Large intestine (tissue), 3 donors: ENCODE data around the gene DCST1. TPM values are rescaled to one million over a fixed set of nuclear protein-coding genes. Genes with fewer than 3 reads are reported as not detected.

Experiments used
- DNase-seq, 2 donors: peaks; one replicate each; pipeline versions ENCODE4 v3.0.0 to v3.0.0-alpha.2; 2013
- H3K27ac ChIP-seq: one replicate; pipeline ENCODE4 v1.5.1; 2013; ENCODE audit warnings: low read length
- H3K27me3 ChIP-seq: 2 replicates; pipeline ENCODE4 v1.6.1; 2013; ENCODE audit warnings: low read length; ENCODE audit not compliant: control insufficient read depth, insufficient read depth
- H3K36me3 ChIP-seq: 2 replicates; pipeline ENCODE4 v1.6.1; 2013; ENCODE audit warnings: low read length; ENCODE audit not compliant: control insufficient read depth, insufficient read depth
- H3K4me1 ChIP-seq: one replicate; pipeline ENCODE4 v1.6.1; 2013; ENCODE audit warnings: low read length; ENCODE audit not compliant: control insufficient read depth, insufficient read depth
- H3K4me3 ChIP-seq: one replicate; pipeline ENCODE4 v1.5.1; 2013; ENCODE audit warnings: low read length
- H3K9me3 ChIP-seq: one replicate; pipeline ENCODE4 v1.6.1; 2013; ENCODE audit warnings: mild to moderate bottlenecking, low read depth, low read length, moderate library complexity; ENCODE audit not compliant: control insufficient read depth
- WGBS: methylation state at CpG from one replicate; pipeline ENCODE4 v1.1.5; 2013; ENCODE audit warnings: low lambda C conversion rate; ENCODE audit not compliant: insufficient coverage; 5-methylcytosine and 5-hydroxymethylcytosine counted together
- polyA plus RNA-seq: library from polyadenylated mRNA; unstranded; fragments of 120-200 nt; gene quantifications from one replicate; pipeline ENCODE4 v1.2.1, GENCODE V29; 2013

DCST1 gene
- polyA plus RNA-seq, 1 donor, result 0.88 TPM

GRCh38 chr1:155014709-155015508 is 18.7 kb upstream of the DCST1 start:
- Histone ChIP-seq H3K4me3 (no peak overlapping the region), H3K4me1 (peaks cover 69% of the 10 kb centered on the region), H3K27ac (no peak overlapping the region), H3K9me3 (no peaks in the 10 kb centered on the region), H3K27me3 (no peaks in the 10 kb centered on the region), H3K36me3 (peaks cover 54% of the 10 kb centered on the region)
- no CpG with 5 or more reads among the region's 31 CpGs for WGBS
- no peak for DNase-seq

GRCh38 chr1:155015527-155016230 is 17.9 kb upstream of the DCST1 start:
- no CpG with 5 or more reads among the region's 16 CpGs for WGBS
- Histone ChIP-seq H3K27ac (no peak overlapping the region), H3K4me1 (peaks cover 61% of the 10 kb centered on the region), H3K27me3 (no peaks in the 10 kb centered on the region), H3K9me3 (no peaks in the 10 kb centered on the region), H3K36me3 (peaks cover 52% of the 10 kb centered on the region), H3K4me3 (no peak overlapping the region)
- no peak for DNase-seq

GRCh38 chr1:155016231-155016831 is 17.3 kb upstream of the DCST1 start:
- no peak for DNase-seq
- Histone ChIP-seq H3K4me1 (peaks cover 54% of the 10 kb centered on the region), H3K27me3 (no peaks in the 10 kb centered on the region), H3K27ac (peak overlapping the region; percentile 88), H3K36me3 (peaks cover 46% of the 10 kb centered on the region), H3K9me3 (no peaks in the 10 kb centered on the region), H3K4me3 (no peak overlapping the region)
- no CpG with 5 or more reads among the region's 26 CpGs for WGBS

GRCh38 chr1:155017041-155017945 is 16.3 kb upstream of the DCST1 start:
- H3K27ac ChIP-seq, result peak overlapping the region; percentile 88
- H3K9me3 ChIP-seq, result no peaks in the 10 kb centered on the region
- H3K4me3 ChIP-seq, result peak overlapping the region; percentile 25
- peaks cover 45% of the 10 kb centered on the region for H3K4me1 ChIP-seq
- peak; percentile 96 to 98 for DNase-seq
- WGBS, result no CpG with 5 or more reads among the region's 49 CpGs
- H3K36me3 ChIP-seq, result peaks cover 41% of the 10 kb centered on the region
- no peaks in the 10 kb centered on the region for H3K27me3 ChIP-seq

- Histone ChIP-seq H3K4me1 (peaks cover 38% of the 10 kb centered on the region), H3K4me3 (peak overlapping the region; percentile 25), H3K27me3 (no peaks in the 10 kb centered on the region), H3K27ac (peak overlapping the region; percentile 88), H3K9me3 (no peaks in the 10 kb centered on the region), H3K36me3 (peaks cover 38% of the 10 kb centered on the region)
- no peak for DNase-seq
- no CpG with 5 or more reads among the region's 6 CpGs for WGBS
Measured at GRCh38 chr1:155017946-155018316, 15.7 kb upstream of the DCST1 start.

- Histone ChIP-seq H3K4me3 (no peak overlapping the region), H3K36me3 (peaks cover 31% of the 10 kb centered on the region), H3K4me1 (peaks cover 31% of the 10 kb centered on the region), H3K27me3 (no peaks in the 10 kb centered on the region), H3K27ac (no peak overlapping the region), H3K9me3 (no peaks in the 10 kb centered on the region)
- whole genome bisulfite sequencing, result no CpG with 5 or more reads among the region's 8 CpGs
- no peak for DNase-seq
Measured at GRCh38 chr1:155018617-155019348, 14.8 kb upstream of the DCST1 start.

- Histone ChIP-seq H3K27ac (no peak overlapping the region), H3K9me3 (no peaks in the 10 kb centered on the region), H3K36me3 (peaks cover 23% of the 10 kb centered on the region), H3K4me3 (no peak overlapping the region), H3K4me1 (peaks cover 26% of the 10 kb centered on the region), H3K27me3 (no peaks in the 10 kb centered on the region)
- no peak for DNase-seq
- WGBS, result 97% methylated on average over 5 of the region's 11 CpGs
Measured at GRCh38 chr1:155019377-155020245, 14.0 kb upstream of the DCST1 start.

- peaks cover 16% of the 10 kb centered on the region for H3K4me1 ChIP-seq
- H3K9me3 ChIP-seq, result no peaks in the 10 kb centered on the region
- DNase-seq, result no peak
- H3K36me3 ChIP-seq, result no peaks in the 10 kb centered on the region
- 100% methylated on average over 3 of the region's 8 CpGs for WGBS
- no peak overlapping the region for H3K4me3 ChIP-seq
- no peaks in the 10 kb centered on the region for H3K27me3 ChIP-seq
- H3K27ac ChIP-seq, result no peak overlapping the region
Measured at GRCh38 chr1:155022136-155022926, 11.3 kb upstream of the DCST1 start.
